Measurements from ENCODE around the gene STK32B.

STK32B gene

GRCh38 chr4:5069901-5070300, 18.6 kb downstream of the STK32B start:
- no peak for DNase-seq (ENCODE audit: low read depth in 2 of 2)

GRCh38 chr4:5072948-5073347, 21.7 kb downstream of the STK32B start:
- no peak for DNase-seq (ENCODE audit: low read depth in 2 of 2)

- DNase-seq (ENCODE audit: low read depth in 2 of 2): no peak
Measured at GRCh38 chr4:5078009-5078408, 26.7 kb downstream of the STK32B start.

- no peak for DNase-seq (ENCODE audit: low read depth in 2 of 2)
Measured at GRCh38 chr4:5079581-5079980, 28.3 kb downstream of the STK32B start.

- DNase-seq (ENCODE audit: low read depth in 2 of 2): no peak
Measured at GRCh38 chr4:5081441-5081999, 30.2 kb downstream of the STK32B start.

GRCh38 chr4:5082376-5082775, 31.1 kb downstream of the STK32B start:
- DNase-seq (ENCODE audit: low read depth in 2 of 2): no peak

- DNase-seq (ENCODE audit: low read depth in 2 of 2): no peak
Measured at GRCh38 chr4:5084911-5085475, 33.7 kb downstream of the STK32B start.

GRCh38 chr4:5086535-5086934, 35.3 kb downstream of the STK32B start:
- DNase-seq (ENCODE audit: low read depth in 2 of 2): no peak

- DNase-seq (ENCODE audit: low read depth in 2 of 2): no peak
Measured at GRCh38 chr4:5096261-5096660, 45.0 kb downstream of the STK32B start.

GRCh38 chr4:5098176-5098575, 46.9 kb downstream of the STK32B start:
- no peak for DNase-seq (ENCODE audit: low read depth in 2 of 2)

- no peak for DNase-seq (ENCODE audit: low read depth in 2 of 2)
Measured at GRCh38 chr4:5100336-5100735, 49.1 kb downstream of the STK32B start.

GRCh38 chr4:5100986-5101385, 49.7 kb downstream of the STK32B start:
- DNase-seq (ENCODE audit: low read depth in 2 of 2): no peak

GRCh38 chr4:5101571-5101970, 50.3 kb downstream of the STK32B start:
- DNase-seq (ENCODE audit: low read depth in 2 of 2): no peak

GRCh38 chr4:5110901-5111300, 59.6 kb downstream of the STK32B start:
- no peak for DNase-seq (ENCODE audit: low read depth in 2 of 2)

- no peak for DNase-seq (ENCODE audit: low read depth in 2 of 2)
Measured at GRCh38 chr4:5112333-5113095, 61.2 kb downstream of the STK32B start.

GRCh38 chr4:5114950-5115349, 63.7 kb downstream of the STK32B start:
- no peak for DNase-seq (ENCODE audit: low read depth in 2 of 2)

- no peak for DNase-seq (ENCODE audit: low read depth in 2 of 2)
Measured at GRCh38 chr4:5118091-5118786, 67.0 kb downstream of the STK32B start.

GRCh38 chr4:5118994-5119835, 67.9 kb downstream of the STK32B start:
- DNase-seq (ENCODE audit: low read depth in 2 of 2): no peak

- DNase-seq (ENCODE audit: low read depth in 2 of 2): no peak
Measured at GRCh38 chr4:5120067-5120466, 68.8 kb downstream of the STK32B start.

- DNase-seq (ENCODE audit: low read depth in 2 of 2): no peak
Measured at GRCh38 chr4:5120468-5120867, 69.2 kb downstream of the STK32B start.

- no peak for DNase-seq (ENCODE audit: low read depth in 2 of 2)
Measured at GRCh38 chr4:5122114-5122513, 70.8 kb downstream of the STK32B start.

- no peak for DNase-seq (ENCODE audit: low read depth in 2 of 2)
Measured at GRCh38 chr4:5124876-5125275, 73.6 kb downstream of the STK32B start.
